GM13977 (cell line): Measurements from ENCODE around the gene SCGB1A1.

Experiments used
- DNase-seq: peaks from one replicate; pipeline ENCODE4 v3.0.0; 2012; ENCODE audit warnings: low spot score
- in situ Hi-C: fragments of 300-500 bp; cut with MboI; formaldehyde crosslinking; loops from one replicate; pipeline ENCODE4 v1.12.0; 2022; ENCODE audit warnings: low sequenced_read_pairs, low pct_unique_long_range_greater_than_20kb, mixed read lengths, inconsistent platforms; ENCODE audit not compliant: unreplicated experiment
- TF ChIP-seq, protein P1 (sequence below): IDR thresholded peaks from 2 replicates; pipeline ENCODE4 v1.5.1; 2012; ENCODE audit warnings: mild to moderate bottlenecking, control low read depth; ENCODE audit not compliant: insufficient read depth; ENCODE audit errors: extremely low read depth, missing control alignments

The SCGB1A1 gene

DNA sequence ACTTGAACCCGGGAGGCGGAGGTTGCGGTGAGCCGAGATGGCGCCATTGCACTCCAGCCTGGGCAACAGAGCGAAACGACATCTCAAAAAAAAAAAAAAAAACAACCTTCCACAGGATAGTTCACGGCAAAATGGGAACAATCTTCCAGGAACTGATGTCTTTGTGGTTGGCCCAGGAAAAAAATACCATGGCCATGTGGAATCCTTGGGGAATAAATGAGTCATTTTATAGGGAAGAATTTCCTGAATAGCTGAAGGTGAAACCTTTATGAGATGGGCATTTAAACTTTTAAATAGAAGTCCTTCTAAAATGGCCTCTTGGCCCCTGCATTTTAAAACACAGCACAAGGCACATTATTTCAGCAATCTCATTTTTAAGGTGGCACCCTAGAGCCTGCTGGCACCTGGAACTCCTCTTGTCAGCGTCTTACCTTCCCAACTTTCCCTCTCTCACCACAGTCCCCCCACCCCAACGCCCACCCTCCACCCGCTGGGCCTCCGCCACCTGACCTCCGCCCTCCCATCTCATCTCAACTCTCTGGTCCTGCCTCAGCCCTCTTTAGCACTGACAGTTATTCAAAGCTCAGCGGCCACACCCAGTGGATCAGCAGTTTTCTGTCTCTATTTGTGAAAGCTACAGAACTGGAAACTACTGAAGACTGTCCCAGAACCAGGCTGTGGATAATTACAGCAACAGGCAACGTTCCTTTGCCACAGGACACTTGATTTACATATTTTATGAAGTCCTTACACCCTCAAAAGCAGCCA lies 43.1 kb downstream of the SCGB1A1 start:
- no peak for DNase-seq
- in situ Hi-C loops = no loop called here
- TF ChIP-seq, protein P1, sequence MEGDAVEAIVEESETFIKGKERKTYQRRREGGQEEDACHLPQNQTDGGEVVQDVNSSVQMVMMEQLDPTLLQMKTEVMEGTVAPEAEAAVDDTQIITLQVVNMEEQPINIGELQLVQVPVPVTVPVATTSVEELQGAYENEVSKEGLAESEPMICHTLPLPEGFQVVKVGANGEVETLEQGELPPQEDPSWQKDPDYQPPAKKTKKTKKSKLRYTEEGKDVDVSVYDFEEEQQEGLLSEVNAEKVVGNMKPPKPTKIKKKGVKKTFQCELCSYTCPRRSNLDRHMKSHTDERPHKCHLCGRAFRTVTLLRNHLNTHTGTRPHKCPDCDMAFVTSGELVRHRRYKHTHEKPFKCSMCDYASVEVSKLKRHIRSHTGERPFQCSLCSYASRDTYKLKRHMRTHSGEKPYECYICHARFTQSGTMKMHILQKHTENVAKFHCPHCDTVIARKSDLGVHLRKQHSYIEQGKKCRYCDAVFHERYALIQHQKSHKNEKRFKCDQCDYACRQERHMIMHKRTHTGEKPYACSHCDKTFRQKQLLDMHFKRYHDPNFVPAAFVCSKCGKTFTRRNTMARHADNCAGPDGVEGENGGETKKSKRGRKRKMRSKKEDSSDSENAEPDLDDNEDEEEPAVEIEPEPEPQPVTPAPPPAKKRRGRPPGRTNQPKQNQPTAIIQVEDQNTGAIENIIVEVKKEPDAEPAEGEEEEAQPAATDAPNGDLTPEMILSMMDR = no peak

DNA sequence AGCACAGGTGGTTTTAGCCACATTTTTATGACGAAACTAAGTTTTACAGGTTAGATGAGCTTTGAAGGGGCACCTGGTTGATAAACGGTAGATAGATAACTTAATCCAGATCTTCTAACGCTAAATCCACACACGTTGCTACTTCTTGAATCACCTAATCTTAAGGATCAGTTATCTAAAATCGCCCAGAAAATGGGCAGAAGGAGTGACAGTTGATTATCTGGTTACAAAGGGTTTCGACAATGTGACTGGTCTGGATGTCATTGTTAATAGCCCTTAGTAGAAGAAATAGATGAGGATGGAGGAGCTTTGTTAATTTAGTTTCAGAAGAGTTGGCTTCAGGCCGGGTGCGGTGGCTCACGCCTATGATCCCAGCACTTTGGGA lies 43.7 kb downstream of the SCGB1A1 start:
- in situ Hi-C loops = no loop called here
- TF ChIP-seq, protein P1 = no peak
- no peak for DNase-seq

- no peak for DNase-seq
- TF ChIP-seq, protein P1 = no peak
- in situ Hi-C loops = no loop called here
These were observed 44.3 kb downstream of the SCGB1A1 start for GRCh38 chr11:62463121-62463542.

DNA sequence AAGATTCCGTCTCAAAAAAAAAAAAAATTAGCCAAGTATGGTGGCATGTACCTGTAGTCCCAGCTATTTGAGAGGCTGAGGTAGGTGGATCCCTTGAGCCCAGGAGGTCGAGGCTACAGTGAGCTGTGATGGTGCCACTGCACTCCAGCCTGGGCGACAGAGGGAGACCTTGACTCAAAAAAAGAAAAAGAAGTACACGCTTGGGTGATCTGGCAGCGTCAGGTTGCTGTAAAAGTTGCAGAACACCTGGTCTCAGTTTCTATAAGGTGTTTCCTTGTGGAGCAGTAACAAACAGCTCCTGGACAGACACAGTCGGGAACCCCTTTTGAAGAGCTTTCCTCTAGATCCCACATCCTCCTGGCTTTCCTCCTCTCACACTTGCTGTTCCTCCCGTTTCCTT lies 45.8 kb downstream of the SCGB1A1 start:
- TF ChIP-seq, protein P1 = peak; percentile 54
- in situ Hi-C loops = no loop called here
- peak; percentile 50 for DNase-seq

DNA sequence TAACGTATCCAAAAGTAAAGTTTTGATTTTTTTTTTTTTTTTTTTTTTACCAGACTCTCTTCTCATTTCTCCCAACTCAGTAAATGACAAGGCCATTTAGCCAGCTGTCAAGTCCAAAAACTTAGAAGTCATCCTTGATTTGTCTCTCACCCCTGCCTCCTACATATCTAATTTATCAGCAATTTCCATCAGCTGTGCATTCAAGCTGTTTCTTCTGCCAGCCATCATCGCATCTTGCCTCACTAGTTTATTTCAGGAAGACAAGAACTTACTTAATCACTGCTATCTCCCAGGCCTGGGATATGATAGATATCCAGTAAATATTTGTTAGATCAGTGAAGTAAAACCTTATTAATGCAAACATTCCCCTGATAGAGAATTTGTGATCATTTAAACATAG lies 47.6 kb downstream of the SCGB1A1 start:
- in situ Hi-C loops = no loop called here
- no peak for DNase-seq
- TF ChIP-seq, protein P1 = no peak

- TF ChIP-seq, protein P1 = no peak
- DNase-seq = no peak
- in situ Hi-C loops = no loop called here
These were observed 49.7 kb downstream of the SCGB1A1 start for GRCh38 chr11:62468577-62468976.
